ENCODE data around the gene ZNF605. TPM values are rescaled to one million over a fixed set of nuclear protein-coding genes. Genes with fewer than 3 reads are reported as not detected.

Gene ZNF605
- total and polyA plus RNA-seq, 10 of the 15 experiments (the other 5 are each of a cell fraction or from before 2014, with no cell fraction given), result 0.95 to 4.8 (median 2.5) TPM

DNA sequence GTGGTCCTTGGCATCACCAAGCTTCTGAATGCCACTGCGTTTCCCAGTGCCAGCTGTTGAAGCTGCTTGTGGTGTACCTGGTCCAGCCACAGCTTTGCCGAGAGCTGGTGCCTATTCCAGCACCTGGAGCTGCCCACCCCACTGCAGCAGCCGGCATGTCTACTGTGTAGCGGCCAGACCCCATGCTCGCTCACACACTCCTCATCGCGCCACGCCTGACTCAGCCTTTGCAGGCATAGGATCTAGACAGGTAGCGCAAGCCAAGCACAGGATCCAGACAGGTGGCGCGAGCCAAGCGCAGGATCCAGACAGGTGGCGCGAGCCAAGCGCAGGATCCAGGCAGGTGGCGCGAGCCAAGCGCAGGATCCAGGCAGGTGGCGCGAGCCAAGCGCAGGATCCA is 11.6 kb upstream of the ZNF605 start:
- no TSS peak for BruUV-seq (replicated peaks)
- no peaks in the 10 kb centered on the region for H3K36me3 ChIP-seq (ENCODE audit: control insufficient read depth in 2 of 2, insufficient read depth in 2 of 2, low read length in 1 of 2)
- no peaks in the 10 kb centered on the region for H3K79me2 ChIP-seq (ENCODE audit: control insufficient read depth, insufficient read depth, low read length)
- POLR2A ChIA-PET, result no interaction called here
- peaks cover 7% of the 10 kb centered on the region; the same call in 2 of the 3 replicates for H3K9me3 ChIP-seq (replicated peaks; ENCODE audit: control insufficient read depth, insufficient read depth, low read length)
- H3K27me3 ChIP-seq (replicated peaks in 1 of 2; ENCODE audit: control insufficient read depth in 2 of 2, insufficient read depth in 2 of 2, low read length in 1 of 2), result no peaks in the 10 kb centered on the region
- no peak overlapping the region for H2AFZ ChIP-seq (ENCODE audit: control insufficient read depth, low read depth, low read length)
- no peak for TF ChIP-seq MYB (IDR thresholded peaks at IDR 0.05; ENCODE audit: borderline replicate concordance, low read depth, low read length)
- DNase-seq (ENCODE audit: low read depth, low spot score) (no peak), FAIRE-seq (no peak), ATAC-seq (no peak)
- in situ Hi-C loops (cut with MboI), result no loop called here
- 84% methylated on average over 18 of the region's 21 CpGs for WGBS (ENCODE audit: insufficient coverage, insufficient replicate concordance, low lambda C conversion rate, missing lambda C conversion rate)
- H3K4me3 ChIP-seq, result no peak overlapping the region
- no peak overlapping the region for H3K27ac ChIP-seq (ENCODE audit: control insufficient read depth, insufficient read depth)
- SMC1A ChIA-PET (ENCODE audit: uncharacterized antibody, unreplicated experiment), result no interaction called here
- no peaks in the 10 kb centered on the region for H3K4me1 ChIP-seq (ENCODE audit: control insufficient read depth, insufficient read depth, low read length)
- no peak overlapping the region for H3K9ac ChIP-seq (ENCODE audit: control insufficient read depth, insufficient read depth, low read length)
- intact Hi-C loops (cut with micrococcal nuclease; ENCODE audit: unreplicated experiment), result no loop called here
- no peak overlapping the region for H3K4me2 ChIP-seq (ENCODE audit: control insufficient read depth, insufficient read depth)
- CTCF ChIA-PET, result no interaction called here
- RAD21 ChIA-PET (ENCODE audit: unreplicated experiment), result no interaction called here
- H4K20me1 ChIP-seq (ENCODE audit: control insufficient read depth, insufficient read depth), result no peaks in the 10 kb centered on the region

DNA sequence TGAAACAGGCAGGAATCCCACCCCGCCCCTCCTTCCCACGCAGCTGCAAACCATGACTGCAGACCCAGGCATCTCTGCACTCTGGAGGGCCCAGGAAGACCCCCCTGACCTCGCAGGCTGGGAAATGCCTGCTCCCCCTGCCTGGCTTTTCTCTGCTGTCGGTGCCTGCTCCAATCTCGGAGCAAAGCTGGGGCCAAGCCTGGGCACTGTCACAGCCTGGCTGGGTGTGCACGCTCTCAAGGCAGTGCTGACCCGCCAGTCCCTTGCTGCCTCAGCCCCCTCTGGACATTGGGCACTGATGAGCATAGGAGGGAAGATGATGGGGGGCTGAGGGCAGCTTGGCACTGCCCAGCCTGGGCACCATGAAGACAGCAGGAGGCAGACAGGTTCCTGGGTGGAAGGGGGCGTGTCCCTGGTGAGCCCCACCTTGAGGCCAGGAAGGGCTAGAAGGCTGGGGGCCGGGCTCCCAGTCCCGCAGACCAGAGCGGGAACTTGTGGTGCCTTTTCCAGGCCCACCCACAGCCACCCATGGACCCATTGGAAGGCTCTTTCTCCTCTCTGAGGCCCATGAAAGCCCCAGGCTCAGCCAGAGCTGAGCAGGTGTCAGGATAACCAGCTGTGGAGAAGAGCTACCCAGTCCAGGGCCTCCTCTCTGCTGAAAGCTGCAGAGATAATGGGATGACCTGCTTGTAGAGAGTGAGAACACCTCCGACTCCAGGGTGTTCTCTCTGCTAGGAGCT is 10.7 kb upstream of the ZNF605 start:
- SMC1A ChIA-PET (ENCODE audit: uncharacterized antibody, unreplicated experiment), result no interaction called here
- intact Hi-C loops (cut with micrococcal nuclease; ENCODE audit: unreplicated experiment), result no loop called here
- FAIRE-seq, result no peak
- H3K4me1 ChIP-seq (ENCODE audit: control insufficient read depth, insufficient read depth, low read length), result no peaks in the 10 kb centered on the region
- CTCF ChIA-PET, result no interaction called here
- H4K20me1 ChIP-seq (ENCODE audit: control insufficient read depth, insufficient read depth), result no peaks in the 10 kb centered on the region
- H3K27ac ChIP-seq (ENCODE audit: control insufficient read depth, insufficient read depth), result no peak overlapping the region
- H3K36me3 ChIP-seq (ENCODE audit: control insufficient read depth in 2 of 2, insufficient read depth in 2 of 2, low read length in 1 of 2), result no peaks in the 10 kb centered on the region
- TF ChIP-seq IRF4 (IDR thresholded peaks at IDR 0.05; ENCODE audit: low read depth, low read length), result no peak
- no peak for TF ChIP-seq CHD4 (IDR thresholded peaks at IDR 0.05)
- TF ChIP-seq BRCA1 (IDR thresholded peaks at IDR 0.05; ENCODE audit: low read depth, low read length), result no peak
- TF ChIP-seq, protein P1, sequence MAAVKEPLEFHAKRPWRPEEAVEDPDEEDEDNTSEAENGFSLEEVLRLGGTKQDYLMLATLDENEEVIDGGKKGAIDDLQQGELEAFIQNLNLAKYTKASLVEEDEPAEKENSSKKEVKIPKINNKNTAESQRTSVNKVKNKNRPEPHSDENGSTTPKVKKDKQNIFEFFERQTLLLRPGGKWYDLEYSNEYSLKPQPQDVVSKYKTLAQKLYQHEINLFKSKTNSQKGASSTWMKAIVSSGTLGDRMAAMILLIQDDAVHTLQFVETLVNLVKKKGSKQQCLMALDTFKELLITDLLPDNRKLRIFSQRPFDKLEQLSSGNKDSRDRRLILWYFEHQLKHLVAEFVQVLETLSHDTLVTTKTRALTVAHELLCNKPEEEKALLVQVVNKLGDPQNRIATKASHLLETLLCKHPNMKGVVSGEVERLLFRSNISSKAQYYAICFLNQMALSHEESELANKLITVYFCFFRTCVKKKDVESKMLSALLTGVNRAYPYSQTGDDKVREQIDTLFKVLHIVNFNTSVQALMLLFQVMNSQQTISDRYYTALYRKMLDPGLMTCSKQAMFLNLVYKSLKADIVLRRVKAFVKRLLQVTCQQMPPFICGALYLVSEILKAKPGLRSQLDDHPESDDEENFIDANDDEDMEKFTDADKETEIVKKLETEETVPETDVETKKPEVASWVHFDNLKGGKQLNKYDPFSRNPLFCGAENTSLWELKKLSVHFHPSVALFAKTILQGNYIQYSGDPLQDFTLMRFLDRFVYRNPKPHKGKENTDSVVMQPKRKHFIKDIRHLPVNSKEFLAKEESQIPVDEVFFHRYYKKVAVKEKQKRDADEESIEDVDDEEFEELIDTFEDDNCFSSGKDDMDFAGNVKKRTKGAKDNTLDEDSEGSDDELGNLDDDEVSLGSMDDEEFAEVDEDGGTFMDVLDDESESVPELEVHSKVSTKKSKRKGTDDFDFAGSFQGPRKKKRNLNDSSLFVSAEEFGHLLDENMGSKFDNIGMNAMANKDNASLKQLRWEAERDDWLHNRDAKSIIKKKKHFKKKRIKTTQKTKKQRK (IDR thresholded peaks at IDR 0.05; ENCODE audit: low read depth, low read length), result no peak
- no peak for TF ChIP-seq CREB1 (IDR thresholded peaks at IDR 0.05; ENCODE audit: low read depth)
- peaks cover 7% of the 10 kb centered on the region; the same call in 2 of the 3 replicates for H3K9me3 ChIP-seq (replicated peaks; ENCODE audit: control insufficient read depth, insufficient read depth, low read length)
- RAD21 ChIA-PET (ENCODE audit: unreplicated experiment), result no interaction called here
- DNase-seq (ENCODE audit: low read depth, low spot score), result no peak
- H3K27me3 ChIP-seq (replicated peaks in 1 of 2; ENCODE audit: control insufficient read depth in 2 of 2, insufficient read depth in 2 of 2, low read length in 1 of 2), result no peaks in the 10 kb centered on the region
- in situ Hi-C loops (cut with MboI), result no loop called here
- no TSS peak for BruUV-seq (replicated peaks)
- H3K4me2 ChIP-seq (ENCODE audit: control insufficient read depth, insufficient read depth), result no peak overlapping the region
- ATAC-seq, result no peak
- no peaks in the 10 kb centered on the region for H3K79me2 ChIP-seq (ENCODE audit: control insufficient read depth, insufficient read depth, low read length)
- H3K9ac ChIP-seq (ENCODE audit: control insufficient read depth, insufficient read depth, low read length), result no peak overlapping the region
- POLR2A ChIA-PET, result no interaction called here
- no peak overlapping the region for H3K4me3 ChIP-seq
- H2AFZ ChIP-seq (ENCODE audit: control insufficient read depth, low read depth, low read length), result no peak overlapping the region
- 53% methylated on average over 12 of the region's 12 CpGs for WGBS (ENCODE audit: insufficient coverage, insufficient replicate concordance, low lambda C conversion rate, missing lambda C conversion rate)

All from GM12878 (cell line).